NCI-H187 treated with DMSO at 0.1 percent for 48 hours (cell line): Measurements from ENCODE around the gene PTPRN2.
"Not testable (repeated sequence)": the region's sequence is repeated elsewhere in the genome, so short reads cannot be mapped to it uniquely, and the experiment has no call there.

Experiments used
- DNase-seq: peaks from one replicate; lab custom pipeline; 2025; lab: John Stamatoyannopoulos, UW

Gene PTPRN2

GRCh38 chr7:157726764-157727163 lies 860.9 kb downstream of the PTPRN2 start:
- DNase-seq = no peak

GRCh38 chr7:157725312-157725711 lies 862.3 kb downstream of the PTPRN2 start:
- DNase-seq = not testable (repeated sequence)

- DNase-seq = no peak
These were observed 864.4 kb downstream of the PTPRN2 start for GRCh38 chr7:157723205-157723604.

- DNase-seq = no peak
These were observed 865.2 kb downstream of the PTPRN2 start for GRCh38 chr7:157722137-157723060.

GRCh38 chr7:157721468-157722136 lies 866.0 kb downstream of the PTPRN2 start:
- DNase-seq = no peak

- DNase-seq = no peak
These were observed 867.6 kb downstream of the PTPRN2 start for GRCh38 chr7:157719705-157720655.

GRCh38 chr7:157719008-157719682 lies 868.5 kb downstream of the PTPRN2 start:
- DNase-seq = no peak

GRCh38 chr7:157718303-157719007 lies 869.2 kb downstream of the PTPRN2 start:
- no peak for DNase-seq

GRCh38 chr7:157717211-157718174 lies 870.1 kb downstream of the PTPRN2 start:
- no peak for DNase-seq

GRCh38 chr7:157715938-157716280 lies 871.7 kb downstream of the PTPRN2 start:
- DNase-seq = no peak

- no peak for DNase-seq
These were observed 872.3 kb downstream of the PTPRN2 start for GRCh38 chr7:157715071-157715937.

GRCh38 chr7:157714166-157715070 lies 873.2 kb downstream of the PTPRN2 start:
- no peak for DNase-seq

GRCh38 chr7:157713591-157713990 lies 874.0 kb downstream of the PTPRN2 start:
- DNase-seq = no peak

GRCh38 chr7:157712666-157713235 lies 874.9 kb downstream of the PTPRN2 start:
- no peak for DNase-seq

- DNase-seq = no peak
These were observed 876.2 kb downstream of the PTPRN2 start for GRCh38 chr7:157711353-157711888.

- DNase-seq = no peak
These were observed 877.2 kb downstream of the PTPRN2 start for GRCh38 chr7:157710396-157710795.
